SK-MEL-5 (cell line): ENCODE measurements around the gene RGS12. TPM values are rescaled to one million over a fixed set of nuclear protein-coding genes. Genes with fewer than 3 reads are reported as not detected.

Source experiments
- DNase-seq: peaks from one replicate; pipeline ENCODE4 v3.0.0-alpha.2; 2016; ENCODE audit warnings: low read depth, low spot score
- in situ Hi-C: cut with HindIII; loops from 2 replicates; pipeline ENCODE4 v1.10.0; 2016; ENCODE audit warnings: low sequenced_read_pairs, high pct_unique_total_duplicates, low pct_unique_long_range_greater_than_20kb
- total RNA-seq: library from RNA; depleted of rRNA; stranded (reverse); fragments of >200 nt; shearing (Covaris generic); gene quantifications from 2 replicates; pipeline ENCODE4 v1.2.3, GENCODE V29; 2014

Gene RGS12
- total RNA-seq, 1 experiment from 2014 or later = 4.8 TPM

DNA sequence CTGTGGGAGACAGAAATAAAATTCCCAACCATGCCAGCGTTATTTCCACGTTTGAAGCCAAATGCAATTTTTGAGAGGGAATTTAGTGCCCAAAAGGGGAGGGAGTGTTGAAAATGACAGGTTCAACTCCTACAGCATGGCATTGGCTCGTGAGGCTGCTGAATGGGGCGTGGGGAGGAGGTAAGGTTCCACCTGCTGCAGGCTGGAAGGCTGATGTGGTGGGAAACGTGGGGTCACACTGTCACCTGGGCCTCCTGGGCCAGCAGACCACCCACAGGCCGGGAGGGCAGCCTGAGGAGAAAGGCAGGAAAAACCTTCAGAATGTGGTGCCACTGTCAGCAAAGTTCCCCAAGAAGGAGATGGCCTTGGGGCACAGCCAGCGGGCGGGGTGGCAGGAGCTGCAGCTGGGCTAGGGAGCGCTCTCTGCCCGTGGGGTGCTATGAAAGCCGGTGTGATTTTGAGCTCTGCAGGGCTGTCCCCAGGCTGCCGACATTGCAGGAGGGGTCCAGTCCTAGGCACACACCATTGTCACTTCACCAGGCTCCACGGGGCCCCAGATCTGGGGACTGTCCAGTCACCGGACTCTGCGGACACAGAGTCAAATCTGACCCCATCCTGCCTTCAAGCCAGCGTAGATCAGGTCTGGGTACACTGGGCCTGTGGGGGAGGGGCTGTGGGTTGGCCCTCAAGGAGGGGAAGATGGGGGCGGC, 24.3 kb upstream of the RGS12 start:
- DNase-seq = no peak

DNA sequence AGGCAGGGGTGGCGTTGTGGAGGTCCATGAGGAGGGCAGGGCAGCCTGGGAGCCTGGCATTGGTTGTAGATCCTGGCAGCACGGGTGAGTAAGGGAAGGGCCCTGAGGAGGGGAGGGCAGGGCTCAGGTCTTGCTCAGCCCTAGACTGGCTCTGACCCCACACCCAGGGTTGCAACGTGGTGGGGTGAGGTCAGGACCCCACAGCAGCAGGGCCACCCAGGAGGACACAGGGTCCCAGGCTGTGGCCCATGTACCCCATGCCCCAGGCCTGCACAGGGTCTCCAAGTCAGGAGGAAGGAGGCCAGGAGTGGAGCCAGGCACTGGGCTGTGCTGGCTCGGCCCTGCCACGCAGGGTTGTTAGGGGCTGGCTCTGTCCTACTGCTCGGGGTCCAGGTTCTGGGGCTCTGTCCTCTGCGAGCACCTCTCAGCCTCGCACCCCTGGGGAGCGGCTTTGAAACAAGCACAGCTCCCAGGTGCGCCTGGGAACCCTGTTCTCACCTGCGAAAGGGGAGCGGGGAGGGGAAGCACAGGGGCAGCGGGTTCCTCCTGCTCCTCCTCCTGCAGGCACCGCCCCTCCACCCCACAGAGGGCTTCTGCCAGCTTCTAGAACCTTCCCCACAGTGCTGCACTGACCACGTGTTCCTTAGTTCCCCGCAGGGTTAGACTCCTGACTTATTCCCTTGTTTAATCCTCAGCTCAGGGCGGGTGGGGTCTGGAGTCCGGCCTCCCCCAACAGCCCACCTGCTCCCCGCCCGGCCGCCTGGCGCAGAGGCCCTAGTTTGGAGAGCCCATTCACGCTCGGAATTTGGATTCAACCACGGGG, 23.5 kb upstream of the RGS12 start:
- DNase-seq = no peak
- in situ Hi-C loops = no loop called here

More for the DNA sequence above, 24.3 kb upstream of the RGS12 start:
- in situ Hi-C loops = no loop called here

- in situ Hi-C loops = no loop called here
Observed at GRCh38 chr4:3269991-3270611, 22.7 kb upstream of the RGS12 start.

DNA sequence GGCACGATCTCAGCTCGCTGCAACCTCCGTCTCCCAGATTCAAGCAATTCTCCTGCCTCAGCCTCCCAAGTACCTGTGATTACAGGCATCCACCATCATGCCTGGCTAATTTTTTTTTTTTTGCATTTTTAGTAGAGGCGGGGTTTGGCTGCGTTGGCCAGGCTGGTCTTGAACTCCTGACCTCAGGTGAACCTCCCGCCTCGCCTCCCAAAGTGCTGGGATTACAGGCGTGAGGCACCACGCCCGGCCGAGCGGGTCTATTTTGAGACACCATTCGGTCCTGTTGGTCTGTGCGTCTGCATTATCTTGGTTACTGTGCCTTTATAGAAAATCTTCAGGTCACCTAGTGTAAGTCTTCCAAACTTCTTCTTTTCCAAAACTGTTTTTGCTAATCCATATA, 21.7 kb upstream of the RGS12 start:
- DNase-seq = no peak
- in situ Hi-C loops = no loop called here

More at GRCh38 chr4:3269991-3270611, 22.7 kb upstream of the RGS12 start:
- DNase-seq = no peak

GRCh38 chr4:3276986-3277385, 15.8 kb upstream of the RGS12 start:
- in situ Hi-C loops = no loop called here
- DNase-seq = no peak

DNA sequence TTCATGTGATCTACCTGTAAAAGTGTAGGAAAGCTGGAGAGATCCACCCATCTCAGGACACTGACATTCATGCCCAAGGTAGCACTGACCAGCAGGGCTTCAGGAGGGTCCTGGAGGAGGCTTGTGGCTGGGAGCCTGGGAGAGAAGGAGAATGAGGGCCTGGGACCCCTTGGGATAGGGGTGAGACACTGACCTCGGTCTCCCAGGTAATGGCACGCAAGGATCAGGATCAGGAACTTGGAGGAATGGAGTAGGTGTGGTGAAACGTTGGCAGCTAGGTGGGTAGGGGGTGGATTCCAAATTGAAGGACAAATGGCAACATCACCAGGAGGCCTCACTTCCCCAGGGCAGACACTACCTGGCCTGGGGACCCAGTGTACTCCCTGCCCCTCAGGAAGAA, 12.4 kb upstream of the RGS12 start:
- in situ Hi-C loops = no loop called here
- DNase-seq = no peak

- in situ Hi-C loops = no loop called here
Observed at GRCh38 chr4:3283483-3283882, 9.3 kb upstream of the RGS12 start.

GRCh38 chr4:3283916-3284315, 8.9 kb upstream of the RGS12 start:
- no peak for DNase-seq
- in situ Hi-C loops = no loop called here

More at GRCh38 chr4:3283483-3283882, 9.3 kb upstream of the RGS12 start:
- DNase-seq = no peak

GRCh38 chr4:3284734-3285557, 7.9 kb upstream of the RGS12 start:
- no peak for DNase-seq
- in situ Hi-C loops = no loop called here

- in situ Hi-C loops = no loop called here
- DNase-seq = no peak
Observed at GRCh38 chr4:3285558-3286334, 7.1 kb upstream of the RGS12 start.

GRCh38 chr4:3286335-3287175, 6.3 kb upstream of the RGS12 start:
- in situ Hi-C loops = no loop called here
- no peak for DNase-seq

- in situ Hi-C loops = no loop called here
Observed at GRCh38 chr4:3287271-3287971, 5.4 kb upstream of the RGS12 start.

GRCh38 chr4:3287972-3288570, 4.8 kb upstream of the RGS12 start:
- in situ Hi-C loops = no loop called here
- DNase-seq = no peak

More at GRCh38 chr4:3287271-3287971, 5.4 kb upstream of the RGS12 start:
- no peak for DNase-seq

DNA sequence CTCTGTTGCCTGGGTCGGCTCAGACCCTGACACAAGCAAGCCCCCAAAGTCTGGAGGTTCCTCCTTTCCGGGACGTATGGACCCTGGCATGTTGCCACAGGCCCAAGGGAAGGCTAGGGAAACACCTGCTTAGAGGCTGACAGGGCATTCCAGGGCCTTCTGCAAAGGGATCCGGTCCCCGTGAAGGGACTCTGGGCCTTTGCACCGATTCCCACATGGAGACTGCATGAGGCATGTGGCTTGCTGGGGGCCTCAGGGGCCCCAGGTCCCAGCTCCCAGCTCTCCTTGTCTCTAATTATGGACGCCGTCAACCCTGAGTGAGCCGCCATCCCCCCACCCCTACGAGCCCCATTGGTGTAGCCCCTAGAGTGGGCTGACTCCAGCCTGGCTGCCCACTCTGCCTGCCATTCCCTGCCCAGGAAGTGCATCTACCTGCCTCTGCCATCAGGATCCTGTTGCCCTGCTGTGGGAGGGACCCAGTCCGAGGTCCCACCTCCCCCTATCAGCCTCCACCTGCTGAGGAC, 4.2 kb upstream of the RGS12 start:
- in situ Hi-C loops = no loop called here
- no peak for DNase-seq

DNA sequence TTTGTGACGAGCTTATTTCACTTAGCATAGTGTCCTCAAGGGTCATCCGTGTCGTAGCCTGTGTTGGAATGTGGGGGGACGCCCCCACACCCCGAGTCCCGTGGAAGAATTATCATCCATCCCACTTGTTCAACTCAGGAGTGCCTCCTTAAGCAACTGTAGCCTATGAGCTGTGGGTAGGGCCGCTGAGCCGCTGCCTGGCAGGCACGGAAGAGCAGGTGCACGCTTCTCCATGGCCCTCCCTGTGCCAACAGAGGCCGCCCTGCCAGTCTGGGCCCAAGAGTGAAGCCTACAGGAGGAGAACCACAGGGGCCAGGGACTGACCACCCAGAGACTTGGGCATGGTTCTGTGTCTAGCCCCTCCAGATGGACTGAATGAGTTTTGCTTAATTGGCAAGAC, 2.3 kb upstream of the RGS12 start:
- in situ Hi-C loops = no loop called here
- no peak for DNase-seq
